ENCODE data around the gene INTS3. TPM values are rescaled to one million over a fixed set of nuclear protein-coding genes. Genes with fewer than 3 reads are reported as not detected.
A peak's percentile ranks its signal among the peaks of the same experiment; 100 is the strongest.
"Not testable (repeated sequence)": the region's sequence is repeated elsewhere in the genome, so short reads cannot be mapped to it uniquely, and the experiment has no call there.

The INTS3 gene
- polyA plus RNA-seq, 10 donors: 31.4 to 60.0 (median 39.8) TPM

- DNase-seq: peak in 2 of 3 donors; percentile 68 to 82
Observed at GRCh38 chr1:153698020-153698922, 29.6 kb upstream of the INTS3 start.

GRCh38 chr1:153698923-153699714, 28.7 kb upstream of the INTS3 start:
- DNase-seq: no peak

- no peak for DNase-seq
Observed at GRCh38 chr1:153699768-153700167, 28.1 kb upstream of the INTS3 start.

GRCh38 chr1:153705484-153705883, 22.4 kb upstream of the INTS3 start:
- no peak for DNase-seq

- DNase-seq: no peak
Observed at GRCh38 chr1:153711026-153711425, 16.8 kb upstream of the INTS3 start.

- not testable (repeated sequence) for DNase-seq
Observed at GRCh38 chr1:153716211-153716610, 11.6 kb upstream of the INTS3 start.

- no peak for DNase-seq
Observed at GRCh38 chr1:153717330-153717729, 10.5 kb upstream of the INTS3 start.

GRCh38 chr1:153723687-153724086, 4.2 kb upstream of the INTS3 start:
- DNase-seq: no peak

GRCh38 chr1:153724634-153725033, 3.2 kb upstream of the INTS3 start:
- DNase-seq: not testable (repeated sequence)

- peak; percentile 43 to 86 (median 57) for DNase-seq
Observed at GRCh38 chr1:153728305-153729066, 636 bp downstream of the INTS3 start.

GRCh38 chr1:153730468-153730988, 2.7 kb downstream of the INTS3 start:
- no peak for DNase-seq

- DNase-seq: no peak
Observed at GRCh38 chr1:153733970-153734369, 6.1 kb downstream of the INTS3 start.

GRCh38 chr1:153734396-153735089, 6.7 kb downstream of the INTS3 start:
- DNase-seq: no peak

- DNase-seq: no peak
Observed at GRCh38 chr1:153735090-153735420, 7.2 kb downstream of the INTS3 start.

GRCh38 chr1:153741986-153742385, 14.1 kb downstream of the INTS3 start:
- no peak for DNase-seq

GRCh38 chr1:153742411-153743142, 14.7 kb downstream of the INTS3 start:
- no peak for DNase-seq

GRCh38 chr1:153745417-153745816, 17.6 kb downstream of the INTS3 start:
- DNase-seq: no peak

GRCh38 chr1:153746174-153746573, 18.3 kb downstream of the INTS3 start:
- DNase-seq: no peak

GRCh38 chr1:153748903-153749302, 21.1 kb downstream of the INTS3 start:
- DNase-seq: no peak

GRCh38 chr1:153749408-153750005, 21.7 kb downstream of the INTS3 start:
- peak; percentile 61 to 89 (median 80) for DNase-seq
